IMR-90 (cell line): Measurements from ENCODE around the gene BLTP3B. TPM values are rescaled to one million over a fixed set of nuclear protein-coding genes. Genes with fewer than 3 reads are reported as not detected.

Source experiments
- ATAC-seq: fragments of 200-7000 bp; cut with Tn5 transposase; 2 replicates; pipeline ENCODE4 v1.9.1; 2020; ENCODE audit warnings: low read depth, mild to moderate bottlenecking, moderate library complexity
- BruUV-seq: library from RNA; stranded (reverse); fragments of 400-500 nt; replicated peaks from 2 replicates; lab custom pipeline; 2021; lab: Mats Ljungman, UMichigan
- CTCF ChIA-PET: fragments of 300-600 bp; formaldehyde crosslinking; extraction: SDS; loops from one replicate; lab custom pipeline; 2021; ENCODE audit warnings: antibody characterized with exemption; lab: Yijun Ruan, JAX
- POLR2A ChIA-PET: fragments of 300-600 bp; sonication (Branson Sonifier 250); formaldehyde crosslinking; loops from one replicate; lab custom pipeline; 2022; ENCODE audit warnings: antibody characterized with exemption; ENCODE audit not compliant: unreplicated experiment; lab: Charles Lee
- DNase-seq: peaks from one replicate; pipeline ENCODE4 v3.0.0; 2013
- H2AFZ ChIP-seq: replicated peaks from 2 replicates; pipeline ENCODE3; 2013; ENCODE audit warnings: low read length, mild to moderate bottlenecking; ENCODE audit not compliant: poor library complexity
- H2AK5ac ChIP-seq: 2 replicates; pipeline ENCODE4 v1.6.1; 2013; ENCODE audit warnings: low read depth, low read length, inconsistent platforms
- H2AK9ac ChIP-seq: replicated peaks from 2 replicates; pipeline ENCODE3; 2013; ENCODE audit warnings: mild to moderate bottlenecking, low read depth, low read length, moderate library complexity; ENCODE audit not compliant: poor library complexity
- H2BK120ac ChIP-seq: 2 replicates; pipeline ENCODE4 v1.6.1; 2013; ENCODE audit warnings: low read depth, low read length, inconsistent platforms
- H2BK15ac ChIP-seq: 3 replicates; pipeline ENCODE4 v1.6.1; 2013; ENCODE audit warnings: low read depth, low read length, inconsistent platforms
- H2BK20ac ChIP-seq: 2 replicates; pipeline ENCODE4 v1.6.1; 2013; ENCODE audit warnings: low read depth, mild to moderate bottlenecking, inconsistent platforms, low read length, moderate library complexity
- H2BK5ac ChIP-seq: 2 replicates; pipeline ENCODE4 v1.6.1; 2013; ENCODE audit warnings: mild to moderate bottlenecking, low read depth, low read length, inconsistent platforms; ENCODE audit not compliant: poor library complexity, severe bottlenecking
- H3K14ac ChIP-seq: replicated peaks from 2 replicates; pipeline ENCODE4 v1.6.1; 2013; ENCODE audit warnings: low read depth, low read length, inconsistent platforms
- H3K18ac ChIP-seq: 2 replicates; pipeline ENCODE4 v1.6.1; 2013; ENCODE audit warnings: low read depth, low read length, control low read depth
- H3K23ac ChIP-seq: 2 replicates; pipeline ENCODE4 v1.6.1; 2013; ENCODE audit warnings: low read depth, low read length, inconsistent platforms
- H3K27ac ChIP-seq: 2 replicates; pipeline ENCODE4 v1.5.1; 2013; ENCODE audit warnings: mild to moderate bottlenecking, control low read depth, low read length; ENCODE audit not compliant: insufficient read depth
- H3K27me3 ChIP-seq: 2 replicates; pipeline ENCODE4 v1.6.1; 2013; ENCODE audit warnings: low read length; ENCODE audit not compliant: control insufficient read depth, insufficient read depth
- H3K36me3 ChIP-seq: 2 replicates; pipeline ENCODE4 v1.6.1; 2013; ENCODE audit warnings: low read length, mixed read lengths; ENCODE audit not compliant: control insufficient read depth, insufficient read depth
- H3K4ac ChIP-seq: 2 replicates; pipeline ENCODE4 v1.6.1; 2013; ENCODE audit warnings: low read depth, low read length, inconsistent platforms
- H3K4me1 ChIP-seq: 2 replicates; pipeline ENCODE4 v1.6.1; 2013; ENCODE audit warnings: low read length, mixed read lengths; ENCODE audit not compliant: control insufficient read depth, insufficient read depth
- H3K4me2 ChIP-seq: 2 replicates; pipeline ENCODE4 v1.6.1; 2013; ENCODE audit warnings: low read depth, mild to moderate bottlenecking, control low read depth, low read length, moderate library complexity
- H3K4me3 ChIP-seq: 2 replicates; pipeline ENCODE4 v1.5.1; 2013; ENCODE audit warnings: low read depth, mild to moderate bottlenecking, control low read depth, low read length, moderate library complexity; ENCODE audit not compliant: insufficient read depth
- H3K56ac ChIP-seq: 2 replicates; pipeline ENCODE4 v1.6.1; 2013; ENCODE audit warnings: low read length, inconsistent platforms; ENCODE audit not compliant: insufficient read depth; ENCODE audit errors: extremely low read depth
- H3K79me1 ChIP-seq, 2 experiments: 2 replicates each; pipeline ENCODE4 v1.6.1; 2013; ENCODE audit warnings: low read length in 2 of 2, inconsistent platforms in 1 of 2, low read depth in 1 of 2
- H3K9ac ChIP-seq: 2 replicates; pipeline ENCODE4 v1.6.1; 2013; ENCODE audit warnings: low read depth, low read length, control low read depth
- H3K9me1 ChIP-seq: 2 replicates; pipeline ENCODE4 v1.6.1; 2013; ENCODE audit warnings: low read length, inconsistent platforms; ENCODE audit not compliant: insufficient read depth
- H3K9me3 ChIP-seq: 2 replicates; pipeline ENCODE4 v1.6.1; 2013; ENCODE audit warnings: low read length; ENCODE audit not compliant: control insufficient read depth, insufficient read depth
- H4K20me1 ChIP-seq: 2 replicates; pipeline ENCODE4 v1.6.1; 2013; ENCODE audit warnings: low read length, inconsistent platforms; ENCODE audit not compliant: insufficient read depth
- H4K5ac ChIP-seq: 2 replicates; pipeline ENCODE4 v1.6.1; 2013; ENCODE audit warnings: mild to moderate bottlenecking, low read depth, low read length, control low read depth
- H4K8ac ChIP-seq, 2 experiments: 2 replicates each; pipeline ENCODE4 v1.6.1; 2013; ENCODE audit warnings: low read depth in 2 of 2, low read length in 2 of 2, control low read depth in 1 of 2, inconsistent platforms in 1 of 2
- H4K91ac ChIP-seq: 2 replicates; pipeline ENCODE4 v1.6.1; 2013; ENCODE audit warnings: low read depth, low read length, inconsistent platforms; ENCODE audit not compliant: insufficient read depth
- CEBPB ChIP-seq: IDR thresholded peaks from 2 replicates; pipeline ENCODE4 v1.6.1; 2012; ENCODE audit warnings: low read depth, low read length, improper control_type of control experiment
- CTCF ChIP-seq: conservative IDR thresholded peaks from 2 replicates; pipeline ENCODE4 v1.5.1; 2012; ENCODE audit warnings: mild to moderate bottlenecking, low read depth, low read length, improper control_type of control experiment
- MAFK ChIP-seq: IDR thresholded peaks from 2 replicates; pipeline ENCODE4 v1.6.1; 2012; ENCODE audit warnings: low read depth, low read length, improper control_type of control experiment
- USF2 ChIP-seq: fragments of 150-350 bp; IDR thresholded peaks from 2 replicates; pipeline ENCODE4 v1.6.1; 2017; ENCODE audit warnings: mild to moderate bottlenecking, antibody characterized with exemption, low read length, low read depth
- WGBS, 2 experiments: methylation state at CpG; one replicate each; pipeline versions ENCODE4 v1.1.5 to v1.1.7; 2013; ENCODE audit warnings: missing lambda C conversion rate in 2 of 2; ENCODE audit not compliant: insufficient read length in 1 of 2; ENCODE audit errors: extremely low coverage in 2 of 2; 5-methylcytosine and 5-hydroxymethylcytosine counted together
- dilution Hi-C: fragments of 300-500 bp; cut with HindIII; formaldehyde crosslinking; loops from one replicate; pipeline ENCODE4 v1.14.3; 2018; ENCODE audit warnings: low sequenced_read_pairs; ENCODE audit not compliant: unreplicated experiment
- in situ Hi-C: fragments of 300-500 bp; cut with MboI; formaldehyde crosslinking; loops from 3 replicates; pipeline ENCODE4 v1.14.3; 2019; ENCODE audit warnings: low sequenced_read_pairs, inconsistent platforms, mixed read lengths
- intact Hi-C: fragments of 100-400 bp; cut with micrococcal nuclease; formaldehyde crosslinking; loops from 2 replicates; pipeline ENCODE4 v1.10.0; 2022
- polyA plus RNA-seq, 3 experiments: library from polyadenylated mRNA; depleted of rRNA; stranded (reverse); fragments of >200 nt; gene quantifications; 2 replicates each; pipeline ENCODE4 v1.2.3, GENCODE V29; 2012; ENCODE audit warnings: low replicate concordance in 1 of 3
- total RNA-seq: library from RNA; depleted of rRNA; stranded (reverse); fragments of >200 nt; gene quantifications from 2 replicates; pipeline ENCODE4 v1.2.3, GENCODE V29; 2012
- TF ChIP-seq, protein P1 (sequence below): fragments of 150-350 bp; IDR thresholded peaks from 2 replicates; pipeline ENCODE4 v1.6.1; 2016; ENCODE audit warnings: low read depth, mild to moderate bottlenecking, low read length, moderate library complexity, borderline replicate concordance

The BLTP3B gene
- total and polyA plus RNA-seq, 2 of the 4 experiments (the other 2 are of a cell fraction) = 8.9 to 38.7 TPM

- intact Hi-C loops = no loop called here
- no peak overlapping the region for H2BK15ac ChIP-seq
- H2BK120ac ChIP-seq = peak overlapping the region; percentile 65; the same call in 1 of the 2 replicates
- BruUV-seq = no TSS peak
- peak overlapping the region; percentile 89; the same call in 1 of the 2 replicates for H3K27ac ChIP-seq
- no peaks in the 10 kb centered on the region for H3K27me3 ChIP-seq
- peak overlapping the region; percentile 70; the same call in 1 of the 2 replicates for H2AK5ac ChIP-seq
- H3K4me2 ChIP-seq = peak overlapping the region; percentile 41
- peak; percentile 40 for TF ChIP-seq CTCF
- peak; percentile 87 for TF ChIP-seq CEBPB
- no peak for TF ChIP-seq USF2
- TF ChIP-seq MAFK = no peak
- TF ChIP-seq, protein P1, sequence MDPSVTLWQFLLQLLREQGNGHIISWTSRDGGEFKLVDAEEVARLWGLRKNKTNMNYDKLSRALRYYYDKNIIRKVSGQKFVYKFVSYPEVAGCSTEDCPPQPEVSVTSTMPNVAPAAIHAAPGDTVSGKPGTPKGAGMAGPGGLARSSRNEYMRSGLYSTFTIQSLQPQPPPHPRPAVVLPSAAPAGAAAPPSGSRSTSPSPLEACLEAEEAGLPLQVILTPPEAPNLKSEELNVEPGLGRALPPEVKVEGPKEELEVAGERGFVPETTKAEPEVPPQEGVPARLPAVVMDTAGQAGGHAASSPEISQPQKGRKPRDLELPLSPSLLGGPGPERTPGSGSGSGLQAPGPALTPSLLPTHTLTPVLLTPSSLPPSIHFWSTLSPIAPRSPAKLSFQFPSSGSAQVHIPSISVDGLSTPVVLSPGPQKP = no peak
- peak overlapping the region; percentile 52 for H2AK9ac ChIP-seq
- POLR2A ChIA-PET = no interaction called here
- in situ Hi-C loops = no loop called here
- H2BK5ac ChIP-seq = peak overlapping the region; percentile 75
- H4K5ac ChIP-seq = no peak overlapping the region
- H2BK20ac ChIP-seq = peak overlapping the region; percentile 14; the same call in 1 of the 2 replicates
- ATAC-seq (peak; percentile 68), DNase-seq (peak; percentile 41)
- peak overlapping the region; percentile 63 for H2AFZ ChIP-seq
- 0 out of 2 replicates have a peak overlapping the region, but pooled peaks have one; percentile 45 for H3K9ac ChIP-seq
- CTCF ChIA-PET = interaction anchor here (0.6 to 2.5 kb wide), 4 partner anchors 11 to 68 kb away, joined by 3 to 13 read pairs (median 5); no protein-coding TSS in a partner anchor
- H4K20me1 ChIP-seq = peaks cover 13% of the 10 kb centered on the region
- peak overlapping the region; percentile 84; the same call in 1 of the 2 replicates for H3K14ac ChIP-seq
- peak overlapping the region; percentile 72 for H3K4ac ChIP-seq
- H3K9me3 ChIP-seq = peaks cover 3% of the 10 kb centered on the region; the same call in 1 of the 2 replicates
- H3K9me1 ChIP-seq = peaks cover 9% of the 10 kb centered on the region
- H4K8ac ChIP-seq = peak overlapping the region in 1 of 2 experiments; percentile 33; a peak in 2 of 4 replicates
- H4K91ac ChIP-seq = peak overlapping the region; percentile 32; the same call in 1 of the 2 replicates
- dilution Hi-C loops = no loop called here
- H3K36me3 ChIP-seq = no peaks in the 10 kb centered on the region
- H3K4me1 ChIP-seq = peaks cover 13% of the 10 kb centered on the region
- peak overlapping the region; percentile 79; the same call in 1 of the 2 replicates for H3K23ac ChIP-seq
- H3K79me1 ChIP-seq = peaks cover 20 to 56% of the 10 kb centered on the region in 2 experiments
- no CpG with 5 or more reads among the region's 1 CpG for WGBS, 2 experiments
- no peak overlapping the region for H3K4me3 ChIP-seq
- peak overlapping the region; percentile 41; the same call in 1 of the 2 replicates for H3K56ac ChIP-seq
- H3K18ac ChIP-seq = no peak overlapping the region
Measured at GRCh38 chr12:100128512-100128908, 14.2 kb downstream of the BLTP3B start.
